GM18861 (cell line): Measurements from ENCODE around the gene LRMDA.
"Not testable (repeated sequence)": the region's sequence is repeated elsewhere in the genome, so short reads cannot be mapped to it uniquely, and the experiment has no call there.

Experiments used
- ATAC-seq: cut with Tn5 transposase; IDR thresholded peaks from one replicate; pipeline ENCODE4 v1.9.1; 2021; ENCODE audit not compliant: unreplicated experiment

The LRMDA gene

DNA sequence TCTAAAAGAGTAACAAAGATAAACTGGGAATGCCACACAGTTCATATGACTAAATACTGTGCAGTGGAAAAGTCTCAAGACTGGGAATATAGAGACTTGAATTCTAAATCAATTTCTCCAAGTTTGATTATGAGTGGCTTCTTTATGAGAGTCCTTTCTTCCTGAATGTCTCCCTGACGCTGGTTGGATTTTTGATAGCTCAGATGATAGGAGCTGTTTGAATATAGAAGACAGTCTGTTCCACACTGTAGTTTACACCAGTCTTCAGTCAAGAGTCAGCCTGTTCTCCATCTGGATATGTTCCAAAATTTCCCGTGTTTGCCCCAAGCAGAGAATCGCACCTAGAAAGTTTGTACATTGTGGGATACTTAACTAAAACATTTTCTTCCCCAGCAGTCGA lies 173.7 kb downstream of the LRMDA start:
- ATAC-seq: no peak

DNA sequence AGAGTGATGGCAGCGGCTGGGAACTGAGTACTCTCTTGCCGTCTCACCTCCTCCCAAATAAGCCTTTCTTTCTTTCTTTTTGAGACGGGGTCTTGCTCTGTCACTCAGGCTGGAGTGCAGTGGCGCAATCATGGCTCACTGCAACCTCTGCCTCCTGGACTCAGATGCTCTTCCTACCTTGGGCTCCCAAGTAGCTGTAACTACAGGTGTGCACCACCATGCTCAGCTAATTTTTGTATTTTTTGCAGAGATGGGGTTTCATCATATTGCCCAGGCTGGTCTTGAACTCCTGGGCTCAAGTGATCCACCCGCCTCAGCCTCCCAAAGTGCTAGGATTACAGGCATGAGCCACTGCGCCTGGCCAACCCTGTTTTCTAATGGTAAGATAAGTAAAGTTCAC lies 174.4 kb downstream of the LRMDA start:
- not testable (repeated sequence) for ATAC-seq

DNA sequence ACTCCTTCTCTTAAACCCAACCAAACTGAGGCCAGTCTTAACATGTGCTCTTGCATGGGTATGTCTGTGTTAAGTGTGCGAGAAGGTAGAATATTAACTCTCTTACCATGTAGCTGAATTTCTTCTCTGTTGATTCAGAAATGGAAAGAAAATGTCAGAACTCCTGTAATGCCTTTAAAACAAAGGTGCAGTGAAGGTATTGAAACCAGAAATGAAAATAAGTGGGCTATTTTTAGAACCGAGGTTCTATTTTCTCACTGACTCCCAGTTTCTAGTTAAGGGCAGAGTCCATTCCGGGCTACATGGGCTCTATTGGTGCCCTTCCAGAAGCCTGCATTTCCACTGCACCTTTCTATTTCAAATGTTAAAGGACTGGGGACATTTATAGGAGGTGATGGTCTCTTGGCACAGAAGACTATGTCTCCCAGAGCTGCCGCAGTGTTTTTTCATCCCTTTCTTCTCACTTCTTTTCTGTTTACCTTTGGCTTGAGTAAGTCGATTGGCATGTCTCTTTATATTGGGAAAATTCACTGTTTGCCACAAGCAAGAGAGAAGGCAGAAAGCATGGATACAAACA lies 174.9 kb downstream of the LRMDA start:
- ATAC-seq: peak; percentile 76

DNA sequence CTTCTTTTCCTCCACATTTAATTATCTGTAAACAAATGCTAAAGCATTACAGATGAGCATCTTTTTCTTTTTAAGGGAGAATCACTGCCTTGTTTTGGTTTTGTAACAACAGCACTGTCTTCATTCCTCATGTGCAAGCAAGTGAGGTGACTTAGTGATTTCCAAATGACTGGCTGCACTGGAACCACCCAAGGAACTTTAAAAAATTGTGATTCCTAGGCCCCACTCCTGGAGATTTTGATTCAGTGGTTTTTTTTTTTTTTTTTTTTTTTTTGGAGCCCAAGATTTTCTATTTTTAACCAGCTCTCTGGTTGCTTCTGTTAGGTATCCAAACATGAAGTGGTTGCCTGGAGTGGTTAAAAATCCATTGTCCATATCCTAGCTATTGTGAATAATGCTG lies 176.2 kb downstream of the LRMDA start:
- ATAC-seq: no peak

DNA sequence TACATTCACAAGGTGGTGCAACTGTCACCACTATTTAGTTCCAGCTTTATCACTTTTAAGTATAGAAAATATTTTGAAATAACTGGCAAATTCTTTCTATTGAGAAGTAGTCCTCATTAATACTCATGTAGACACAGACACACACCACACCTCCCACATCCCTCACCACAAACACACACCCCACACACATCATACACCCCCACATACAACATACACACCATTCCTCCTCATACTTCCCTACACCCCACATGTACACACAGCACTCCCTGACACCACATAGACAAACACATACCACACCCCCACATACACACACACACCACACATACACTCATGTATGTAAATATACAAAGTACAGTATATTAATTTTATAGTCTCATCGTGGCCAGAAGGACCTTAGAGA lies 178.8 kb downstream of the LRMDA start:
- ATAC-seq: no peak

DNA sequence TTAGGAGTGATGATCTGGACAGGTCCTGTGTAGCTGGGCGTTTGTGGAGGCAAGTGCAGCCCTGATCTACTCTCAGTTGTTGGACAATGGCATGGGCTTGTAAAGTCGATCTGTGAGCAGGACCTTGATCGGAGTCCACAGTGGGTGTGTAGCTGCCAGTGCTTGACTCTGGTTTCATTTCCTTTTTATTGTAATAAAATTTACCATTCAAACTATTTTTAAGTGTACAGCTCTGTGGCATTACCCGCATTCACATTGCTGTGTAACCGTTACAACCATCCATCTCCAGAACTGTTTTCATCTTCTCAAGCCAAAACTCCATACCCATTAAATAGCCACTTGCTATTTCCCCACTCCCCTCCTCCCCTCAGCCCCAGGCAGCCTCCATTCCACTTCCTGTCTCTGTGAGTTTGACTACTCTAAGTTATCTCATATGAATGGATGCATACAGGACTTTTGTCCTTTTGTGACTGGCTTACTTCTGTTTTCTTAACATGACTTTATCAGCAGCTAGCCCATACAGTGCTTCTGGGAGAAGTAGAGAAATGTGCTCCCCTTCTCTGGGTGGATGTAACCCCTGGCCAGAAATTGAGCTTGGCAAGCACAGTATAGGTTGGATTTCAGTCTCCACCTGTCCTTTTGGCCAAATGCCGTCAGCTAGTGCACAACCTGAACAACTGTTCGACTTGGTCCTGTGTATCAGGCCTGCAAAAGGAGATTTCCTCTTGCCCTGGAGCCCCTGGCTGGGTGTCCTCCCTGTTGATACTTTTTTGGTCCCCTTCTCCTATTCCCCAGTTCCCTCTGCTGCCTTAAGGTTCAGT lies 180.0 kb downstream of the LRMDA start:
- peak; percentile 37 for ATAC-seq

DNA sequence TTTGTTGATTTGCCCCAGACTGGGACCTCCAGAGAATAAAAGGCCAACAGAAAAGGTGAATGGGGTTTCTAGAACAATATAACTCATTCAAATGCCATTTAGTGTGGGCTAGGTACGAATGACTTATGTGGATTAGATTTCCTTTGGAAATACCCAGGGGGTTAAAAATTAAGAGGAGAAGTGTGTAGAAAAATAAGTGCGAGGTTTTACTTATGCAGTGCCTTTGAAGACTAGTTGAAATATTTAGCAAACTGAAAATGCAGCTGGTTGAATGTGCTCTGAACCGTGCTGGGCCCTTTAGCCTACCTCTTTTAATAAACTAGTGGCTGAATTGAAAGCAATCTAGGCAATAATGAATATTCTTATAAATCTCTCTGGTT lies 180.6 kb downstream of the LRMDA start:
- ATAC-seq: peak; percentile 26

DNA sequence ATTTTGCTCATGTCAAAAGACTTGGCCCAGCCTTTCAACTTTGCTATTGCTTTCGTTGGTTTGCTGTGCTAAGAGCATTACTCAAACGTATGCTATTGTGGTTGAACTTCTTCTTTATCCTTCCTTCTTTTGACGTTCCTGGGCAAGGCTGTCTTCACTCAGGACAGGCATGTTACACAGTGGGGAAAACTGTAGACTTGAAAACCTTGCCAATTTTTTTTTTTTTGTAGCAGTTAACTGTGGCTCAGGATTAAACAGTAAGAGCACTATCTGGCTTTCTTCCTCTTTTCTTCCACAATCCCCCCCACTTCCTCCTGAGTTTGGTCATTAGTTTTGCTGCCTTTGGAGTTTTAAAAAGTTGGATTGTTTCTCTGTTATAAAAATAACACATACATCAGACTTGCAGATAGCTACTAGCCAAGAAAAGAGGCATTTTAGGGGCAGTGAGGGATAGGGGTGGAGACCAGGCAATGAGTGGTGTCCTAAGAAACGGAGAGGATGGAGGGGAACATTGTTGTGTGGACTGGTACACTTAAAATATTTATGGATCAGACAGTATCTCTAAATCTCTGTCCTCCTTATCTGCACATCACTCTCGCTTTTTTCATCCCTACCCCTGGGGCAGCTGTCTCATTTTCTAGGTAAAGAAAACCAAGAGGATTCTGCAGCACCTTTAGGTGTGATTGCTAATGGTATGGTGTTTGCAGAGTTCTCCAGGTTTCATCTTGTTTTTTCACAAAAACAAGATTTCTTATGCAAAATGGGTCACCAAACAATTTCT lies 181.7 kb downstream of the LRMDA start:
- ATAC-seq: no peak

DNA sequence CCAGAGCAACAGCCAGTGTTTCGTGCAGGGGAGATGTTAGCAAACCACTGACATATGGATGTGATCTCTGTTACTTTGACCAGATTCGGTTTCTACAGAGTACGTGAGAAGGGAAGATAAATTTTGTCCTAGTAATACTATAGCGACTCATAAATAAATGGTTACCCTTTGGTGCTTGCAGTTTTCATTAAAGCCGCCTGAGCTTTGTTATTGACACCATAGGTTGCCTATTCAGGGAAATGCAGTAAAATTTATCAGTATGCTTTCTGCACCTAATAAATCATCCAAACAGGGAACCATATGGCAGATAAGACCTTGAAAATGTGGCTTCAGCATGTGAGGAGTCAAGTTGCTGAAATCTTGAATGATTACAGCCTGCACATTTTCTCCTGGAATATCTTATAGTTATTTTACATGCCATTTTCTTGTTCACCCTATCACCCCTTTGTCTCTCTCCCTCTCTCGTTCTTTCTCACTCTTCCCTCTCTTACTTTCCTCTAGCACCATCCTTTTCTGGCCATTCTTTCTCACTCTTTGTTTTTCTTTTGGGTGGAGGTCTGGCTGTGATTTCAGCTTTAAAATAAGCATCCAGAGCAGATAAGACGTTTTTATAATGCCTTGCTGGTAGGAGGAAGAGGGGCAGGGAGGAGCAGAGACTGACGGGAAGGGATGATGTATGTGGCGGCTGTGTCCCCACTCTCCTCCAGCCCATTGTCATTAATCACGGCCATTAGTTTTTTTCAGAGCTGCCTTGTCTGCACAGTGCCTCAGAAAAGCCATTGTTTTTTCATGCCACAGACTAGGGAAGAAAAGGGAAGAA lies 182.5 kb downstream of the LRMDA start:
- peak; percentile 36 for ATAC-seq

DNA sequence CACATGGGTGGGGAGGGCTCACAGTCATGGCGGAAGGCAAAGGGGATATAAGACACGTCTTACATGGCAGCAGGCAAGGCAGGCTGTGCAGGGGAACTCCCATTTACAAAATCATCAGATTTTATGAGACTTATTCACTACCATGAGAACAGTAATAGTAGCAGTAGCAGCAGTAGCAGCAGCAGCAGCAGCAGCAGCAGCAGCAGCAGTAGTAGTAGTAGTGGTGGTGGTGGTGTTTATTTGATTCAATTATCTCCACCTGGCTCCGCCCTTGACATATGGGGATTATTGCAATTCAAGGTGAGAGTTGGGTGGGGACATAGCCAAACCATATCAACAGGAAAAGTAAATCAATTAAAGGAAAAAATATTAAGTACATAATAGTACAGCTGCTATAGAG lies 184.7 kb downstream of the LRMDA start:
- ATAC-seq: no peak

DNA sequence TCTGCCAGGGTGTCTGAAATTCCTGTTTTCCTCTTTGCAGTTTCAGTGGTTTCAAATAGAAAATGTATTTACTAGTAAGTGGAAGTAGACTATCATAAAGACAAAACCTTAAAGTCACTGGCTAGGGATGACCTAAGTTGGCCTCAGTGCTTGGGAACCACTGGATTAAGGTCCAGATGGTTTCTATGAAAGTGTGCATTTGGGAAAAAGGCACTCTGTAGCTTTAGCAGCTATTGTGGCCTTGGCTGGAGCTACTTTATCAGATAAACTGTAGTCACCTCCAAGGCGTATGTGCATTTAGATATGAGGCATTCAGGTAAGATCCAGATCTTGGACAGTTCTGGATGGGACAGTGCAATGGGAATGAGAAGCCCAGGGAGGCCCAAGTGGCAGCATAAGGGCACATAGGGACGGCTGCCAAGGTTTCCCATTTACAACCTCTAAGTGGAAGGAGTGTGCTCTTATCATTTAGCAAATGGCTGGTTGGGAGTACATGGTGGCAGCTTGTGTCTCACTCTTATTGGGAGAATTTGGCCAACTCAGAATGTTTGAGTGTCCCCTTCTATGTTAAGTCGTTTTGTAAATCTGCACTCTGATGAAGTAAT lies 185.6 kb downstream of the LRMDA start:
- no peak for ATAC-seq

DNA sequence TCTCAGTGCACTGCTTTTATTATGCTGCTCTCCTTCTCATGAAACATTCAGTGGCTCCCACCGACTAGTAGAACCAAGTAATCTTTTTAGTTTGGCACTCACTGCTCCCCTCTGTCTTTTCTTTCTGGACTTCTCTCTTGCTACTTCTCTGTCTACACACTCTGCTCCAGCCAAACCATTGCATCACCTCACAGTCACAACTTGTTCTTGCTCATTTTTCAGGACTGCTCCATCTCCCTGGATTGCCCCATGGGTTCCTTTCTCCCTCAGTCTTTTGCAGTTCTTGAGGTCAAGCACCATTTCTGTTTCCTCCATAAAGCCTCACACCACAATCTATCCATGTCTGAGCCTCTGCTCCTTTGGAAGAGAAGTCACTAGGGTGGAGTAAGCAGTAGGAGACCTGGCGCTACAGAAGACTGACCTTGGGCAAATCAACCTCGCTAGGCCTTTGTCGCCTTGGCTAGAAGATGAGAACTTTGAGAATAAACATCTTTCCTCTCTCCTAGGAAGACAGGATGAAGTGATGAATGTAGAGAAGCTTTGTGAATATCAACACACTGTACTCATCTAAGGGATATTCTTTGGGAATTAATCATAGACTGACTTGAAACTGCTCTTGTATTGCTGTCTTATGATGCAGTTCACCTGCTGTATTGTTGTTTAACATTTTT lies 186.2 kb downstream of the LRMDA start:
- ATAC-seq: no peak

DNA sequence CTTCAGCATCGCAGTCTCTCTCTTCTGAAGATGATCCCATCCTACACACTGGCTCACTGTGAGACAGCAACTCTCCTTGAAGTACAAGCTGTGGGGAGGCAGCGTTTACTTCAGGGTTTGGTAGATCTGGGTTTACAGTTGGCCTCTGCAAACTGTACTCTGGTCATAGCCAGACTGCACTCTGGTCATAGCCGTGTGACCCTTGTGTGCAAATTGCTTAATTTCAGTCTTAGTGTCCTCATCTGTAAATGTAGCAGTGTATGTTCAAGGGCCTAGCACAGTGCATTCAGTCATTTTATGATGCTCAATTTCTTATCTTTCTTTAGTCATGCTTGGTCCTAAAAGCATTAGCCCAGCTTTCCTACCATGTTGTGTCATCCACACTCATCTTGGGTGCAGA lies 188.2 kb downstream of the LRMDA start:
- ATAC-seq: no peak

DNA sequence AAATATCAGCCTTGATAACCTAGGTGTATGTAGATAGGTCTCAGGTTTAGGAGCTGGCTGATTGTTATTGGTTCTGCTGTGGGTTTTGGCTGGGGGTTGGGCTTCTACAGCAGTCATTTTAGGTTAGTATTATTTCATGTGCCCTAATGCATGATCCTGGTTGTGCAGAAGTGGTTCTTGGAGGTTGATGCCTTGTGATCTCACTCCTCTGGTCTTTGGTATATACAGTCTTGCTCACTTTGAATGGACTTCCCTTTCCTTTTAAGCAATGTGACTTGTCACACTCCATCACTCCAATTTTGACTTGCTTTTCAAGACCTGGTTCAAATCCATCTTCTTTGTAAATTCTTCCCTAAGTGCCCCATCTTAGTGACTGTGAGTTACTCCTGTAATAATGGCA lies 188.9 kb downstream of the LRMDA start:
- no peak for ATAC-seq

DNA sequence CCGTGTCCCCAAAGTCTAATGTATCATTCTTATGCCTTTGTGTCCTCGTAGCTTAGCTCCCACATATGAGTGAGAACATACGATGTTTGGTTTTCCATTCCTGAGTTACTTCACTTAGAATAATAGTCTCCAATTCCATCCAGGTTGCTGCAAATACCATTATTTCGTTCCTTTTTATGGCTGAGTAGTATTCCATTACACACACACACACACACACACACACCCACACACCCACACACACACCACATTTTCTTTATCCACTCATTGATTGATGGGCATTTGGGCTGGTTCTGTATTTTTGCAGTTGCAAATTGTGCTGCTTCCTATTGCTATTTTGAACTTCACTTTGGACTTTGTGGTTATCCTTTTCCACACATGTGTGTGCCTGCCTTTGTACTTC lies 189.6 kb downstream of the LRMDA start:
- ATAC-seq: not testable (repeated sequence)

DNA sequence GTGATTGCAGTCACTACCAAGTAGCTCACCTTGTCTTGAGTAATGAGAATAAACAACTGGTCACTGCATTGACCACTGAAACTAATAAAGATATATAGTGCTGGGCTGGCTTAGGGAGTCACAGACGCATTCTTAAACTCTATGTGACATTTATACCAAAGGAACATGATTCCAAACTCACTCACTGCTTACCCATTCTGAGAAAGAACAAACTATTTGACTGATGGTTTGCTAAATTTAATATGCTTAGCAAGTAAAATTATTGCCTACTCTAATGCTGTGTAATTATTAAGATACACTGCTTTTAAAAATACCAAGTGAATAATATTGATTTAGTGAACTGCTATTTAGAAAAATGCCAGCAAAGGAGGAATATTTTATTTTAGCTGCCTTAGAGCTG lies 191.1 kb downstream of the LRMDA start:
- ATAC-seq: no peak

DNA sequence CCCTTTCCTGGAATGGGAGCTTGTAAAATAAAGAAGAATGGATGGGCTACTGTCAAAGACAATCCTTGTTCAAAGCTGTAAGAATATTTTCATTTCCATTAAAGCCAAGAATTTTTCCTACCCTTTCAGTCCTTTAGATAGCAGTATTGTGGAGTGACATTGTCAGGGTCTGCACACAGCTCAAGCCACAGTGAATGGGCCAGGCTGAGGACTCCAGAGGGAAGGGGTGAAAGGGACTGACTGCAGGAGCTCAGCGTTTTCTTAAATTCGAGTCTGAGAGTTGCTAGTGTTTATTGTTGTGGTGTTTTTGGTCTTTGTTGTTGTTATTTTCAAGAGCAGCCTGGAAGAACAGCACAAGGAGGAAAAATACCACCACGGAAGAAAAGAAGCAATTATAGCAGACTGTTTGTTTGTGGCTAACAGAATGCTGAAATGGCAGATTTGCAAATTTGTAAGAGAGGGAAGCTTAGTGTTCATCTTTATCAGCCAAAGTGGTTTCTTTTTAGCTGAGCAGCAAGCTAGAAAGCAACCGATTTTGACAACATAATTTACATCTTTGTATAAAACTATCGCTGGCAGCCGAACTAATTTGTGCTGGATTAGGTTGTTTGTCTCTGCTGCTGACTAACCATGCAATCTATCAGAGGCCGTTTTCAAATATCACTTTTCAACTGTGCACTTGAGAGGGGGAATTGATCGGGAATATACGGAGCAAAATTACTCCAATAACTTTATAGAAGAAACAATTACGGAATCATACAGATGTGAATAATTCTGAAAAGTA lies 192.1 kb downstream of the LRMDA start:
- no peak for ATAC-seq

DNA sequence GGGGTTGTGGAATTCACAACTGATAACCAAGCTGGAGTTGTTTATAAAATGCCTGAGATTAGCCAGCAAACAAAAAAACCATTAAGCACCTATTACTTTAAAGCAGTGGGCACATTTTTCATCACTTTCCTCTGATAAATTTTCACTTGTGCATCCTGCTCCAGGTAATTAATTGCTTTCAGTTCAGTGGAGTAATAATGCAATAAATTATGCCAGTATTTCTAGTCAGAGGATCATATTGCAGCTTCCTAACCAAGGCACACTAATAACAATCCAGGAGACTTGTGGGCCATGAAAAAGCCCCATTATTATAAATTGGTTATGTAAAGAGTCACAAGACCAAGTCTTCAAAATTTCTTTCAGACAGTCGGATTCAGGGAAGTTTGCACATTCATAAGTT lies 193.2 kb downstream of the LRMDA start:
- ATAC-seq: no peak

DNA sequence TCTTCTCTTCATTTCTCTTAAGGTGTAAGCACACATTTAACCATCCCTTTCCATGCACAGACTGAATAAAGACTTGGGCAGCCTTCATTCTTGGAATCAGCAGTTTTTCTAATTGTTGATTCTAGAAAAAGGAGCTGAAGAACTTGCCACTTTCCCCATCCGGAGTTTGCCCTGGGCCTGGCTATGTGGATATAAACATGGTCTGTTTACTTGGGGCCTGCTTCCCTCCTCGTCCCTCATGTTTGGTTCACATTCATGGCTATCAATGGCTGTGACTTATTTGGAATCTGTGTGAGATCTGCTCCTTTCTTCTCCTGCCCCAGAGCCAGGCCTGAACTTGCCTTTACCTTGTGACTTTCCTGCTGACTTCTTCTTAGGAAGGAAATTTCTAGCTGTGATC lies 199.3 kb downstream of the LRMDA start:
- ATAC-seq: no peak
